ENCODE results near the gene RAI1. TPM values are rescaled to one million over a fixed set of nuclear protein-coding genes. Genes with fewer than 3 reads are reported as not detected.

RAI1 gene
- total and polyA plus RNA-seq, 2 of the 13 experiments (the other 11 are each of a cell fraction or from before 2014, with no cell fraction given): 3.4 to 5.2 TPM

- TF ChIP-seq PATZ1 (CRISPR knock-in tag; IDR thresholded peaks at IDR 0.05) (peak; percentile 13; the same call in 1 of the 2 replicates), RXRB (CRISPR knock-in tag; IDR thresholded peaks at IDR 0.05; ENCODE audit: borderline replicate concordance) (no peak), ISL2 (CRISPR knock-in tag; IDR thresholded peaks at IDR 0.05) (no peak), TMF1 (CRISPR knock-in tag; IDR thresholded peaks at IDR 0.05; ENCODE audit: low read depth) (no peak), SRSF4 (IDR thresholded peaks at IDR 0.05; ENCODE audit: low read depth, low read length, poor library complexity, severe bottlenecking) (peak; percentile 66)
Measured at GRCh38 chr17:17810084-17810894, 129.0 kb downstream of the RAI1 start (continued).

- Histone ChIP-seq H4K20me1 (ENCODE audit: insufficient read depth, low read length) (0 out of 2 replicates have a peak, but pooled peaks cover 11% of the 10 kb centered on the region), H2AFZ (ENCODE audit: low read length) (no peak overlapping the region), H3K79me2 (ENCODE audit: insufficient read depth, low read length) (no peaks in the 10 kb centered on the region), H3K36me3 (replicated peaks in 1 of 2; ENCODE audit: control insufficient read depth in 1 of 2, insufficient read depth in 2 of 2, low read length in 2 of 2) (peaks cover 21 to 25% of the 10 kb centered on the region in 2 experiments), H3K27me3 (ENCODE audit: control insufficient read depth in 1 of 2, insufficient read depth in 2 of 2, low read length in 2 of 2) (no peaks in the 10 kb centered on the region), H3K4me3 (replicated peaks in 1 of 3; ENCODE audit: insufficient read depth in 1 of 3, low read depth in 2 of 3, low read length in 3 of 3) (no peak overlapping the region), H3K9me3 (ENCODE audit: low read length) (no peaks in the 10 kb centered on the region), H3K4me2 (ENCODE audit: low read depth, low read length) (no peak overlapping the region), H3K27ac (ENCODE audit: extremely low read length, insufficient read depth, low read length) (no peak overlapping the region), H3K9ac (ENCODE audit: insufficient read depth, low read depth, low read length) (no peak overlapping the region), H3K4me1 (ENCODE audit: insufficient read depth, low read length) (peaks cover 43% of the 10 kb centered on the region)
- TF ChIP-seq SNAI1 (CRISPR knock-in tag; IDR thresholded peaks at IDR 0.05; ENCODE audit: borderline replicate concordance) (no peak), SRSF1 (optimal IDR thresholded peaks at IDR 0.05; ENCODE audit: low read depth, low read length) (peak; percentile 50), RBM22 (optimal IDR thresholded peaks at IDR 0.05; ENCODE audit: low read length) (peak; percentile 1), HOXA3 (CRISPR knock-in tag; IDR thresholded peaks at IDR 0.05) (peak; percentile 1; the same call in 1 of the 2 replicates), AGO2 (optimal IDR thresholded peaks at IDR 0.05; ENCODE audit: low read depth, low read length) (peak; percentile 67), POLR2AphosphoS5 (IDR thresholded peaks at IDR 0.05; ENCODE audit: low read depth, low read length) (peak; percentile 8; the same call in 1 of the 2 replicates), RBM39 (IDR thresholded peaks at IDR 0.05; ENCODE audit: low read depth, low read length, poor library complexity, severe bottlenecking) (peak; percentile 71), RBFOX2 (IDR thresholded peaks at IDR 0.05; ENCODE audit: low read depth, low read length) (peak; percentile 31; the same call in 1 of the 2 replicates), ATF7 (IDR thresholded peaks at IDR 0.05) (no peak), ATF7 (CRISPR knock-in tag; IDR thresholded peaks at IDR 0.05) (no peak), ZNF138 (CRISPR knock-in tag; IDR thresholded peaks at IDR 0.05; ENCODE audit: low read depth) (no peak)
- WGBS (ENCODE audit: low lambda C conversion rate): 98% methylated on average over 27 of the region's 27 CpGs
- intact Hi-C loops (cut with micrococcal nuclease; ENCODE audit: unreplicated experiment): no loop called here
- POLR2A ChIA-PET: interaction anchor here (1.3 to 2.7 kb wide), 3 partner anchors 27 to 46 kb away, joined by 4 to 26 read pairs (median 5); partner anchors contain the start of gene SREBF1
- CTCF ChIA-PET (ENCODE audit: low intra/inter-chr PET ratio, low total read pairs): interaction anchor here (3.6 kb wide), 1 partner anchor 49 kb away, joined by 53 read pairs; no protein-coding TSS in a partner anchor
- in situ Hi-C loops (cut with HindIII; ENCODE audit: extremely low pct_ligation_motif_present, low pct_unique_long_range_greater_than_20kb): loop anchor here (5.0 kb wide), 1 partner anchor 51 kb away; no protein-coding TSS in a partner anchor
- BruUV-seq (replicated peaks): no TSS peak
- ATAC-seq: no peak
- no peak for FAIRE-seq
- no peak for DNase-seq (ENCODE audit: low spot score)
Measured at GRCh38 chr17:17810895-17811248, 129.6 kb downstream of the RAI1 start.

All from HepG2 (cell line).